Peyer's patch (tissue), 4 donors: ENCODE measurements around the gene SH3RF3. TPM values are rescaled to one million over a fixed set of nuclear protein-coding genes. Genes with fewer than 3 reads are reported as not detected.

Experiments
- DNase-seq, 3 donors: peaks; one replicate each; pipeline ENCODE4 v3.0.0-alpha.2; 2017 to 2019
- H3K27ac ChIP-seq, 4 donors: fragments of 200-600 bp; sonication (generic); one replicate each; pipeline ENCODE4 v1.5.1; 2016 to 2019
- H3K27me3 ChIP-seq, 2 donors: fragments of 200-600 bp; sonication (generic); one replicate each; pipeline ENCODE4 v1.5.1; 2019
- H3K36me3 ChIP-seq, 3 donors: fragments of 200-600 bp; sonication (generic); one replicate each; pipeline ENCODE4 v1.5.1; 2016 to 2019
- H3K4me1 ChIP-seq, 4 donors: fragments of 200-600 bp; sonication (generic); one replicate each; pipeline ENCODE4 v1.5.1; 2016 to 2019
- H3K4me3 ChIP-seq, 4 donors: fragments of 200-600 bp; sonication (generic); 1 replicate in 3 of 4; 2 replicates in 1 of 4; pipeline ENCODE4 v1.5.1; 2016 to 2019; ENCODE audit warnings: mild to moderate bottlenecking in 1 of 4
- H3K9me3 ChIP-seq, 4 donors: fragments of 200-600 bp; sonication (generic); one replicate each; pipeline ENCODE4 v1.5.1; 2016 to 2019; ENCODE audit warnings: mild to moderate bottlenecking in 1 of 4
- CTCF ChIP-seq, 6 experiments: fragments of 450-650 bp in 4 of 6; fragments of 200-600 bp in 2 of 6; sonication (generic) in 1 of 6; IDR thresholded peaks; one replicate each; pipeline ENCODE4 v1.5.1; 2017 to 2019; ENCODE audit warnings: antibody characterized with exemption in 6 of 6, mild to moderate bottlenecking in 3 of 6, moderate library complexity in 1 of 6
- POLR2A ChIP-seq, 2 donors: fragments of 450-650 bp; IDR thresholded peaks; one replicate each; pipeline ENCODE4 v1.5.1; 2017; ENCODE audit warnings: antibody characterized with exemption in 2 of 2, mild to moderate bottlenecking in 2 of 2, moderate library complexity in 2 of 2
- total RNA-seq, 4 donors: library from RNA; depleted of rRNA; stranded (reverse); fragments of >200 nt; gene quantifications; one replicate each; pipeline ENCODE4 v1.1.0, GENCODE V29; 2016

The SH3RF3 gene
- total RNA-seq, 4 donors from 2014 or later: 1.1 to 5.0 (median 3.3) TPM

GRCh38 chr2:109401370-109401769 is 272.4 kb downstream of the SH3RF3 start:
- no peaks in the 10 kb centered on the region for H3K27me3 ChIP-seq
- TF ChIP-seq POLR2A (IDR thresholded peaks at IDR 0.05): no peak

GRCh38 chr2:109402180-109402579 is 273.2 kb downstream of the SH3RF3 start:
- H3K9me3 ChIP-seq: no peaks in the 10 kb centered on the region
- no peaks in the 10 kb centered on the region for H3K36me3 ChIP-seq
- H3K27ac ChIP-seq: no peak overlapping the region
- no peaks in the 10 kb centered on the region for H3K4me1 ChIP-seq
- no peak for DNase-seq
- no peaks in the 10 kb centered on the region for H3K27me3 ChIP-seq
- no peak overlapping the region for H3K4me3 ChIP-seq
- TF ChIP-seq CTCF (IDR thresholded peaks at IDR 0.05) (no peak), POLR2A (IDR thresholded peaks at IDR 0.05) (no peak)

More at GRCh38 chr2:109401370-109401769, 272.4 kb downstream of the SH3RF3 start:
- Histone ChIP-seq H3K27ac (no peak overlapping the region), H3K4me1 (no peaks in the 10 kb centered on the region), H3K9me3 (no peaks in the 10 kb centered on the region), H3K36me3 (no peaks in the 10 kb centered on the region), H3K4me3 (no peak overlapping the region)
- no peak for DNase-seq

GRCh38 chr2:109402980-109403840 is 274.2 kb downstream of the SH3RF3 start:
- H3K27me3 ChIP-seq: no peaks in the 10 kb centered on the region
- no peak overlapping the region for H3K27ac ChIP-seq
- no peaks in the 10 kb centered on the region for H3K4me1 ChIP-seq
- H3K4me3 ChIP-seq: no peak overlapping the region
- no peaks in the 10 kb centered on the region for H3K36me3 ChIP-seq
- no peaks in the 10 kb centered on the region for H3K9me3 ChIP-seq
- no peak for DNase-seq
- no peak for TF ChIP-seq CTCF (IDR thresholded peaks at IDR 0.05)
- TF ChIP-seq POLR2A (IDR thresholded peaks at IDR 0.05): no peak

- no peaks in the 10 kb centered on the region for H3K9me3 ChIP-seq
- no peaks in the 10 kb centered on the region for H3K27me3 ChIP-seq
- no peak overlapping the region for H3K27ac ChIP-seq
- H3K36me3 ChIP-seq: no peaks in the 10 kb centered on the region
- no peak overlapping the region for H3K4me3 ChIP-seq
- no peak for DNase-seq
- no peak for TF ChIP-seq CTCF (IDR thresholded peaks at IDR 0.05)
- no peak for TF ChIP-seq POLR2A (IDR thresholded peaks at IDR 0.05)
- no peaks in the 10 kb centered on the region for H3K4me1 ChIP-seq
These were observed 274.8 kb downstream of the SH3RF3 start for GRCh38 chr2:109403841-109404201.

GRCh38 chr2:109404681-109405080 is 275.7 kb downstream of the SH3RF3 start:
- H3K4me1 ChIP-seq: no peaks in the 10 kb centered on the region
- H3K4me3 ChIP-seq: no peak overlapping the region
- TF ChIP-seq POLR2A (IDR thresholded peaks at IDR 0.05) (no peak), CTCF (IDR thresholded peaks at IDR 0.05) (no peak)
- no peaks in the 10 kb centered on the region for H3K27me3 ChIP-seq
- no peaks in the 10 kb centered on the region for H3K36me3 ChIP-seq
- DNase-seq: no peak
- no peaks in the 10 kb centered on the region for H3K9me3 ChIP-seq
- H3K27ac ChIP-seq: no peak overlapping the region

- no peak overlapping the region for H3K27ac ChIP-seq
- no peaks in the 10 kb centered on the region for H3K4me1 ChIP-seq
- H3K4me3 ChIP-seq: no peak overlapping the region
- H3K9me3 ChIP-seq: no peaks in the 10 kb centered on the region
- DNase-seq: no peak
- H3K36me3 ChIP-seq: no peaks in the 10 kb centered on the region
- no peak for TF ChIP-seq CTCF (IDR thresholded peaks at IDR 0.05)
- no peak for TF ChIP-seq POLR2A (IDR thresholded peaks at IDR 0.05)
- no peaks in the 10 kb centered on the region for H3K27me3 ChIP-seq
These were observed 276.9 kb downstream of the SH3RF3 start for GRCh38 chr2:109405873-109406272.
